ENCODE measurements around the gene MYCBP2.
"Not testable (repeated sequence)": the region's sequence is repeated elsewhere in the genome, so short reads cannot be mapped to it uniquely, and the experiment has no call there.

The MYCBP2 gene

GRCh38 chr13:77289851-77290250 is 37.0 kb downstream of the MYCBP2 start:
- no peak for DNase-seq

DNA sequence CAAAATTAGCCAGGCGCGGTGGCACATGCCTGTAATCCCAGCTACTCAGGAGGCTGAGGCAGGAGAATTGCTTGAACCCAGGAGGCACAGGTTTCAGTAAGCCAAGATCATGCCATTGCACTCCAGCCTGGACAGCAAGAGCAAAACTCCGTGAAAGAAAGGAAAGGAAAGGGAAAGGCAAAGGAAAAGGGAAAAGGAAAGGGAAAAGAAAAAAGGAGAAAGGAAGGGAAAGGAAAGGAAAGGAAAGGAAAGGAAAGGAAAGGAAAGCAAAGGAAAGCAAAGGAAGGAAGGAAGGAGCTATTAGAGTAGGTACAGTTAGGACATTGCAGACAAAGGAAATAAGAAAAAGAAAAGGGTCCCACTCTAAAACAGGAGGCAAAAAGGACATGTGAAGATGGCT is 41.3 kb downstream of the MYCBP2 start:
- DNase-seq: not testable (repeated sequence)

GRCh38 chr13:77285098-77285497 is 41.8 kb downstream of the MYCBP2 start:
- no peak for DNase-seq

DNA sequence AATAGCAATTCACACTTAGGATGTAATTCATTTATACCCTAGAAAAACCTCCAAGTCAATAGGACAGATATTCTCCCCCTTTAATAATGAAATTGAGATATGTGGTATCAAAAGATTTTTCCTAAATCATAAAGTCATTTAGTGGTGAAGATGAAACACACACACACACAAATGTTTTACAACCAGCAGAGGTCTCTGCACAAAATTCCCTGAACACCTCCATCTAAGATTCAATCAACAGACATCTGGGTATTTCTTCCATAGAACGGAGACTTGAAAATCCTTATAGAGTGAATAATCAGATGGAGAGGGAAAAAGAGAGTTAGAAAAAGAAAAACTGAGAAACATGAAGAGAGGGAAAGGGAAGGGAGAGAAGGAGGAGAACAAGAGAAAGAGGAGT is 52.8 kb downstream of the MYCBP2 start:
- DNase-seq: no peak

DNA sequence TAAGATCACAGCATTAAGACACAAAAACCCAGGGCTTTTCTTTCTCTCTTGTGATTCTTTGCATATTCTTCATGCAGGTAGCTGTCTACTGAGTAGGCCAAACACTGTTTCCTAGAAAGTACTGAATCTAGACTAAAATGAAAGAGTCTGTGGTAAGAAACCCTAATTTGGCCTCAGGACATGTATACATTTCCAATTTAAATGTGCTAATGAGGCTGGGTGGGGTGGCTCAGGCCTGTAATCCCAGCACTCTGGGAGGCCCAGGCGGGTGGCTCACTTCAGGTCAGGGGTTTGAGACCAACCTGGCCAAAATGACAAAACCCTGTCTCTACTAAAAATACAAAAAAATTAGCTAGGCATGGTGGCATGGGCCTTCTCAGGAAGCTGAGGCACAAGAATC is 57.8 kb downstream of the MYCBP2 start:
- DNase-seq: no peak

GRCh38 chr13:77267362-77267761 is 59.5 kb downstream of the MYCBP2 start:
- DNase-seq: no peak

DNA sequence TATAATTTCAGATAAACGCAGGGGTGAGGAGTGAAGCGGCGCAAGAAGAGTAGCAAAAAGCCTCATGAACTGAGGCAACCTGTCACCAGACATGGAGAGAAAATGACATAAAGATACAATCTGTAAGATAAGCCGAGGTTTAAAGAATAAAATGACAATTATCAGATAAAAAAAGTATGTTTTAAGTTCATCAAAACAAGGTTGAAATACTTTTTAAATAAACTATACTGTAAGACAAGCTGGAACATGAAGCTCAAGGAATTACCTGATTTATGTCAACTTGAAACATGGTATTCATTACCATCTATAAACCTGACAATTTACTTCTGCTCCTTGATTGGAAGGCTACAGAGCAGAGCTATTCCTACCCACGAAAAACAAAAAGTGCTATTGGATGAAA is 61.6 kb downstream of the MYCBP2 start:
- no peak for DNase-seq

- no peak for DNase-seq
Measured at GRCh38 chr13:77262198-77262597, 64.7 kb downstream of the MYCBP2 start.

DNA sequence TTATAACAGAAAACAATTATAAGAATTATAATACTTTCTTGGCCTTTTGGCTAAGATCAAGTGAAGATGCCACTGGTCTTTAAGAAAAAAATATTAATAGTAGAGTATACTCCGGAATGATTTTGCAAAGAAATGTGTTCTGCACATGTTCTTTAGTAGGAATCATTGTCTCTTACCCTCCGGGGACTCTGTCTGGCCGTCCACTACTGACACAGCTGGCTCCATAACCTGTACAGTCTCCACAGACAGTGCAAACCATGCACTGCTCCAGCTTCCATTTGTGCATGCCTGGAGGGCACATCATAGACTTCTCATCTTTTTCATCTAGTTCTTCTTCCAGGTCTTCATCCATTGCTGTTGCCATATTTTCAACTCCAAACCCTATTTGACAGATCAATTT is 75.9 kb downstream of the MYCBP2 start:
- DNase-seq: no peak

DNA sequence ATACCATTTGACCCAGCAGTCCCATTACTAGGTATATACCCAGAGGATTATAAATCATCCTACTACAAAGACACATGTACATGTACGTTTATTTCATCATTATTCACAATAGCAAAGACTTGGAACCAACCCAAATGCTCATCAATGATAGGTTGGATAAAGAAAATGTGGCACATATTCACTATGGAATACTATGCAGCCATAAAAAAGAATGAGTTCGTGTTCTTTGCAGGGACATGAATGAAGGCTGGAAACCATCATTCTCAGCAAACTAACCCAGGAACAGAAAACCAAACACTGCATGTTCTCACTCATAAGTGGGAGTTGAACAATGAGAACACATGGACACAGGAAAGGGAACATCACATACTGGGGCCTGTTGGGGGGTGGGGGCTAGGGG is 81.7 kb downstream of the MYCBP2 start:
- DNase-seq: not testable (repeated sequence)

- no peak for DNase-seq
Measured at GRCh38 chr13:77239312-77239711, 87.6 kb downstream of the MYCBP2 start.

- no peak for DNase-seq
Measured at GRCh38 chr13:77235456-77236022, 91.4 kb downstream of the MYCBP2 start.

DNA sequence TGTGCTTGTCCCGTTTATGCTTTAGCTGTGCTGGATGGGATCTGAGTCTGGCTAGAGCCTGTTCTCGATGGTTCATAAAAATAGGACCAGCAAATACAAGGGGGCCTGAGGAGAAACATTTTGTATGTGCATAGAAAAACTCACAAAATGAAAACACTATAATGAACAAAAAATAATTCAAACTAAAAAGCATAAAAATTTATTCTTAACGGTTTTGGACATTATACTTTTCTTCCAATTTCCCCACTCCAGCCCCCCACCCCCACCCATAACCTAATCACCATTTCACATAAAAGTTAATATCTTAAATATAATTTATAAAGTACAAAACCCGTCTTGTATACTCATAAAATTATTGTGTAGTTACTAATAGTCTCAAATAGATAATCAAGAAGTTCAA is 93.7 kb downstream of the MYCBP2 start:
- DNase-seq: no peak

DNA sequence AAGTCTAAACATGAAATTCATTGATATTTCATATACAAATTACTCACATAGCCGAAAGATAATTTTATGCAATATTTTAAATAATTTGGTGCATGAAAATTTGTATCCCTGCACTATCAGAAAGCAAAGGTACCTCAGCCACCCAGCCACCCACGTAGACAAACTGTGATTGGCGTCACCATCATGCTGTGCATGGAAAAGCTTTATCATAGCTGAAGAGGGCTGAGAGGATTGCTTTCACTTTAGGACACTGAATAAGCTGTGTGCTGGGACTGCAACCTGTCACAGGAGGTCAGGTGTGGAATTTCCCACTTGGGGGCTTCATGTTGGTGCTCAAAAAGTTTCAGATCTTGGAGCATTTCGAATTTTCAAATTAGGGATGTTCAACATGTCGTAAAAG is 96.3 kb downstream of the MYCBP2 start:
- DNase-seq: no peak

DNA sequence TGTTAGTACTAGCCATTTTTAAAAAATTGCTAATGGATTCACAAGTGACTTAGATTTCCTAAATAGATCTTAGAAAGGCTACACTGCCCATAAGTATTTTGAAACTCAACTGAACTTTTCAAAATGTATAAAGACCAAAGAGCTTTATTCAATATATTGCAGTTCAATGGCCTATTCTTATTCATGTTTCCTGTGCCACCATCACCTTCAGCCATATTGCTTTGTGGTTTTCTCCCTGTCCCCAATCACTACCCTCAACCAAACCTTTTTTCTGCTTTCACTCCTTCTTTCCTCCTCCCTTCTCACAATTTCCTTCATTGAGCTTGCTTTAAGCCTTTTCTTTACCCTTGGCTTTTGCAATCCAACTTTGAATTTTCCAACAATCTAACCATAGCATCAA is 100.9 kb downstream of the MYCBP2 start:
- DNase-seq: no peak

- no peak for DNase-seq
Measured at GRCh38 chr13:77222909-77223308, 104.0 kb downstream of the MYCBP2 start.

- DNase-seq: no peak
Measured at GRCh38 chr13:77222000-77222690, 104.7 kb downstream of the MYCBP2 start.

GRCh38 chr13:77219401-77219800 is 107.5 kb downstream of the MYCBP2 start:
- no peak for DNase-seq

- no peak for DNase-seq
Measured at GRCh38 chr13:77218274-77218673, 108.6 kb downstream of the MYCBP2 start.

GRCh38 chr13:77215543-77215942 is 111.4 kb downstream of the MYCBP2 start:
- DNase-seq: no peak

DNA sequence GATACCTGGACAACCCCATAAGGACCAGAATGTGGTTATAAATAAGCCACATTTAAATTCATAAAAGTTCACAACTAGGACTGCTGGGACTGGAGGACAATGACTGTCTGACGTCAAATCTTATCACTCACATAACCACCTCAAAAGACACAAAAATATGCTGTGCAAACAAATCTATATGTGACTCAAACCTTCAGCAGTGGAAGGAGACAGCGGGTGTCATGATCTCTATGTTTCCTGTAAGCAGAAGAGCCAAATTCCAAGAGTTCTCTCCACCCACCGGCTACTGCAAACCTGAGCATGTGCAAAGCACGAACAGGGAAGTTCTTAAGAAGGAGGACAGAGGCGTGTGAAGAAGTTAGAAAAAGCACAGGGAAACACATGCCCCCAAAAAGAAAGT is 113.2 kb downstream of the MYCBP2 start:
- DNase-seq: no peak

GRCh38 chr13:77207943-77208342 is 119.0 kb downstream of the MYCBP2 start:
- DNase-seq: no peak

- not testable (repeated sequence) for DNase-seq
Measured at GRCh38 chr13:77198995-77199394, 127.9 kb downstream of the MYCBP2 start.

DNA sequence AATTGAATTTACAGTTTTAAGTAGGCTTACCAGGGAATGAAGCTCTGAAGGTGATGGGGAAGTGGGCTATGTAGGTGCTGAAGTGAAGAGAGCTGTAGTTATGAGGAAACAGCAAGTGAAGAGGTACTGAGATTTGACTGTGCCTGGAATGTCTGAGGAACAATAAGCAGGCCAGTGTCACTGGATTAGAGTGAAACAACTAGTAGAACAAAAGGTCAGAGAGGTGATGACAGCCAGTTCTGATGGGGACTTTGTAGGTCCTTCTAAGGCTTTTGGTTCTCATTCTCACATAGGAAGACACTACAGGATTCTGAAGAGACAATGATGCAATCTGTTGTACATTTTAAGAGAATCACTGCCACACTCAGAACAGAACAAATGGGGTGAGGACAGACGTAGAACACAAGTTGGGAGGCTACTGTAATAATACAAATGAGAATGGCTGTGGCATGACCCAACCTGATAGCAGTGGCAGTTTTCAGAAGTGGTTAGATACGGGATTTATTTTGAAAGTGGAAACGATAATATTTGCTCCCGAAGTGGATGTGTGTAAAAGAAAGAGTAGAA is 130.8 kb downstream of the MYCBP2 start:
- no peak for DNase-seq
